Heart right ventricle (tissue), 16 donors: ENCODE data around the gene PDE1C. TPM values are rescaled to one million over a fixed set of nuclear protein-coding genes. Genes with fewer than 3 reads are reported as not detected.

Source experiments
- ATAC-seq, 8 donors: fragments of 200-7000 bp; cut with Tn5 transposase; one replicate each; pipeline ENCODE4 v1.9.1; 2020; ENCODE audit warnings: mild to moderate bottlenecking in 8 of 8, moderate library complexity in 8 of 8, moderate number of reproducible peaks in 1 of 8
- DNase-seq, 2 donors: peaks; one replicate each; pipeline ENCODE4 v3.0.0-alpha.2; 2020
- H3K27ac ChIP-seq, 10 donors: fragments of 200-600 bp; sonication (generic) in 2 of 10; one replicate each; pipeline versions ENCODE4 v1.5.0 to v1.8.0; 2020 to 2022; ENCODE audit warnings: mild to moderate bottlenecking in 3 of 10
- H3K27me3 ChIP-seq, 7 donors: fragments of 200-600 bp; one replicate each; pipeline ENCODE4 v1.8.0; 2021 to 2022; ENCODE audit warnings: mild to moderate bottlenecking in 2 of 7
- H3K36me3 ChIP-seq, 9 donors: fragments of 200-600 bp; sonication (generic) in 1 of 9; one replicate each; pipeline versions ENCODE4 v1.5.0 to v1.8.0; 2020 to 2022; ENCODE audit warnings: mild to moderate bottlenecking in 2 of 9
- H3K4me1 ChIP-seq, 9 donors: fragments of 200-600 bp; sonication (generic) in 1 of 9; one replicate each; pipeline versions ENCODE4 v1.5.0 to v1.8.0; 2020 to 2022; ENCODE audit warnings: mild to moderate bottlenecking in 4 of 9
- H3K4me3 ChIP-seq, 10 donors: fragments of 200-600 bp; sonication (generic) in 2 of 10; one replicate each; pipeline versions ENCODE4 v1.5.0 to v1.8.0; 2020 to 2022; ENCODE audit warnings: mild to moderate bottlenecking in 7 of 10, moderate library complexity in 2 of 10
- H3K9me3 ChIP-seq, 11 donors: fragments of 200-600 bp in 10 of 11; sonication (generic) in 2 of 11; one replicate each; pipeline versions ENCODE4 v1.5.0 to v1.8.0; 2013 to 2022; ENCODE audit warnings: mild to moderate bottlenecking in 2 of 11, control low read depth in 1 of 11, moderate library complexity in 1 of 11
- WGBS, 2 donors: extraction: QIAGEN DNeasy Blood & Tissue Kit; methylation state at CpG; one replicate each; pipeline ENCODE4 v1.1.7; 2013; ENCODE audit warnings: inconsistent platforms in 1 of 2; 5-methylcytosine and 5-hydroxymethylcytosine counted together
- intact Hi-C, 10 donors: fragments of 100-400 bp; cut with DNase I; formaldehyde crosslinking; loops; one replicate each; pipeline versions ENCODE4 v1.11.1 to v1.14.2; 2022
- polyA plus RNA-seq, 2 donors: library from polyadenylated mRNA; stranded (reverse); fragments of 200-250 nt; gene quantifications; one replicate each; pipeline ENCODE4 v1.2.3, GENCODE V29; 2013
- total RNA-seq, 10 donors: library from RNA; stranded (reverse); fragmentation: NEBNext Ultra II Directional in 3 of 10; extraction: Animal tissue kit (Norgen Biotek cat#: 25700) in 3 of 10; gene quantifications; one replicate each; pipeline versions ENCODE4 v1.2.1 to v1.2.4, GENCODE V29; 2021 to 2023
- TF ChIP-seq, protein P1 (sequence below), 9 donors: fragments of 200-600 bp; sonication (generic) in 2 of 9; IDR thresholded peaks; one replicate each; pipeline versions ENCODE4 v1.5.0 to v1.8.0; 2021 to 2022; ENCODE audit warnings: antibody characterized with exemption in 9 of 9, mild to moderate bottlenecking in 5 of 9, moderate library complexity in 1 of 9
- donor health status: Arrhythmogenic right ventricular cardiomyopathy.
- donor health status: ischemic (EF 13 %, LVEDD 7.1; RV severe dilation, severe dysfunction).
- donor health status: healthy with polysubstance abuse.
- donor health status: DM: no; HTN: yes; CAD: no.
- donor health status: DM: no; HTN: no; CAD: no.
- donor health status: ischemic (EF 25% LVEDD 6.9; RV normal size, moderate dysfunction).
- donor health status: ischemic (EF 25% LVEDD 5.7; RV mildly dilated, moderate dysfunction).
- donor health status: healthy.
- donor health status: DM: yes; HTN: yes; CAD: no.
- donor health status: Ischemic cardiomyopathy.
- donor health status: ischemic (EF 35%, LVEDD 5.7; RV mildly dilated, moderate dysfunction).
- donor health status: nonischemic (EF 11% LVEDD 7.7; RV severe dilation, severe dysfunction).
- donor health status: DM: yes; HTN: yes; CAD: no.
- donor health status: PGD.
- donor health status: ischemic (EF 29% LVEDD 5.4; RV normal size, mild dysfunction).
- donor health status: nonischemic (EF 23%, LVEDD 6.1; RV moderate dilation, normal function).

The PDE1C gene
- total and polyA plus RNA-seq, 12 donors: 11.7 to 315 (median 175) TPM

DNA sequence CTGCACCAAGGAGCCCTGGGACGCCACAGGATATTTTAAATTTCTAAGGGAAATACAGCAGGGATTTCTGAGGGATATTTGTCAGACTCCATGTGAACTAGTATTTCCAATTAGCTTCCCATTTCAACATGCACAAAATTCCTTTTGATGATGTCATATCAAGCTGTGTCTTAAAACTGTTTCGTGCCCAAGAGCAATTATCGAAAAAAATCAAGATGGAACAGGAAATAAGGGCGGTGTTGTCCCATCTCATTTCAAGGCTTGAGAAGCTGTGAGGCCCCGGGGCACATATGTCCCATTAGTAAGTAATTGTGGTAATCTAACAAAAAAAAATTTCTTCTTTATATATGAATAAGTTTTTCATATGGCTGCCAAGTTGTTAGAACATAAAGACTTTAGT is 335.8 kb downstream of the PDE1C start:
- TF ChIP-seq, protein P1, sequence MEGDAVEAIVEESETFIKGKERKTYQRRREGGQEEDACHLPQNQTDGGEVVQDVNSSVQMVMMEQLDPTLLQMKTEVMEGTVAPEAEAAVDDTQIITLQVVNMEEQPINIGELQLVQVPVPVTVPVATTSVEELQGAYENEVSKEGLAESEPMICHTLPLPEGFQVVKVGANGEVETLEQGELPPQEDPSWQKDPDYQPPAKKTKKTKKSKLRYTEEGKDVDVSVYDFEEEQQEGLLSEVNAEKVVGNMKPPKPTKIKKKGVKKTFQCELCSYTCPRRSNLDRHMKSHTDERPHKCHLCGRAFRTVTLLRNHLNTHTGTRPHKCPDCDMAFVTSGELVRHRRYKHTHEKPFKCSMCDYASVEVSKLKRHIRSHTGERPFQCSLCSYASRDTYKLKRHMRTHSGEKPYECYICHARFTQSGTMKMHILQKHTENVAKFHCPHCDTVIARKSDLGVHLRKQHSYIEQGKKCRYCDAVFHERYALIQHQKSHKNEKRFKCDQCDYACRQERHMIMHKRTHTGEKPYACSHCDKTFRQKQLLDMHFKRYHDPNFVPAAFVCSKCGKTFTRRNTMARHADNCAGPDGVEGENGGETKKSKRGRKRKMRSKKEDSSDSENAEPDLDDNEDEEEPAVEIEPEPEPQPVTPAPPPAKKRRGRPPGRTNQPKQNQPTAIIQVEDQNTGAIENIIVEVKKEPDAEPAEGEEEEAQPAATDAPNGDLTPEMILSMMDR (IDR thresholded peaks at IDR 0.05): no peak
- intact Hi-C loops: loop anchor here in 8 of 10 donors (2.0 to 10.0 kb wide), 8 partner anchors 82 to 600 kb away; no protein-coding TSS in a partner anchor
- Histone ChIP-seq H3K27me3 (peaks cover 0 to 3% (median 0%) of the 10 kb centered on the region in 7 donors), H3K4me1 (no peaks in the 10 kb centered on the region), H3K9me3 (no peaks in the 10 kb centered on the region), H3K4me3 (no peak overlapping the region), H3K27ac (no peak overlapping the region), H3K36me3 (no peaks in the 10 kb centered on the region)
- ATAC-seq: no peak
- WGBS, 2 donors: 56 to 58% methylated on average over 5 of the region's 5 CpGs
- no peak for DNase-seq

DNA sequence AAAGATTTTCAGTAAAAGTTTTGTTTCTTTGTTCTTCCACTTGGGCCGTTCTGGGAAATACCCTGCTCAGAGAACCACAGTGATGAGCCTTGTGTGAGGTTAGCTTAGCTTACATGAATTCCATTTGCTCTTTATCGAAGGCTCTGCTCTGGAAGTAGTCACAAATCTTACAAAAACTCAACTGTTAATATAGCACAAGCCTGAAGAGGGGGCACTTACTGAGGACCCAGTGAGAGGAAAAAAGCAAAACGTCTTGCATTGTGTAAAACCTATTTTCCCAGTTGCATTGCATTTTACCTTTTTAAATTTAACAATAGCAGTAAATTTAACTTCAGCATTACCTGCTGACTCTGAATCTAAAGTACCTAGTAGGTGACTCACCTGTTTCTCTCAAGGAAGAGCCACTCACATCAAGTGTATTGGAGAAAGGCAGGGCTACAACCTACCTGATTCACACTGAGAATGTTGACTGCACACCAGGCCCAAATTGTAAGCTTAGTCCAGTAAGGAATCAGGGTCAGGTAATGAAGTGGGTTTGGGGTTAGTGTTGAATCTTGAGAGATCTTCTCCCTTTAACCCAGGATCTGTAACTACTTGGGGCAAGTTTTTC is 340.9 kb downstream of the PDE1C start:
- Histone ChIP-seq H3K4me3 (no peak overlapping the region), H3K9me3 (no peaks in the 10 kb centered on the region), H3K27me3 (peaks cover 0 to 3% (median 0%) of the 10 kb centered on the region in 7 donors), H3K27ac (no peak overlapping the region), H3K36me3 (no peaks in the 10 kb centered on the region), H3K4me1 (no peaks in the 10 kb centered on the region)
- intact Hi-C loops: no loop called here
- TF ChIP-seq, protein P1 (IDR thresholded peaks at IDR 0.05): no peak
- ATAC-seq: no peak
- WGBS, 2 donors: 64 to 71% methylated on average over 3 of the region's 3 CpGs
- no peak for DNase-seq

DNA sequence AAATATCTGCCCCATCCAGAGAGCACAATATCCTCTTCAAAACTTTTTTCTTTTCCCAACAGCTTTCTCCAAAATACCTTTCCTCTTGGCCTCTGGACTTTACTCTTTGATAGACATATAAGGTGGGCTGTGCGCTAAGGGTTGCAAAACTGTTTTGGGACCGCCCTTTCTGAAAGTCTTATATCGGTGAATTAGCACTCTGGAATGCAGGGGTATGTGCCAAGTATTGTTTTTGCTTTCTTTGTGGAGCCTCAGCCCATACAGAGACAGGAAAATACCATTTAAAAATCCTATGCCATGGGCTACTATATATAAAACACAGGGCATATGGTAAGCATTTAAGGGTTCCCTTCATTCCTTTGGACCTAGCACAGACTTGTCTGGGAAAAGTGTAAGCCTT is 345.5 kb downstream of the PDE1C start:
- intact Hi-C loops: no loop called here

GRCh38 chr7:31720366-31720765 is 349.8 kb downstream of the PDE1C start:
- no peak overlapping the region for H3K4me3 ChIP-seq
- TF ChIP-seq, protein P1 (IDR thresholded peaks at IDR 0.05): no peak
- ATAC-seq (no peak), DNase-seq (no peak)
- no peaks in the 10 kb centered on the region for H3K4me1 ChIP-seq
- H3K9me3 ChIP-seq: no peaks in the 10 kb centered on the region
- H3K27me3 ChIP-seq: no peaks in the 10 kb centered on the region
- WGBS, 2 donors: 82% methylated on average over 8 of the region's 8 CpGs
- H3K36me3 ChIP-seq: no peaks in the 10 kb centered on the region
- H3K27ac ChIP-seq: no peak overlapping the region
- intact Hi-C loops: no loop called here

More for the DNA sequence above, 345.5 kb downstream of the PDE1C start:
- Histone ChIP-seq H3K9me3 (no peaks in the 10 kb centered on the region), H3K4me3 (no peak overlapping the region), H3K27me3 (no peaks in the 10 kb centered on the region), H3K27ac (no peak overlapping the region), H3K4me1 (no peaks in the 10 kb centered on the region), H3K36me3 (no peaks in the 10 kb centered on the region)
- 56 to 78% methylated on average over 3 of the region's 3 CpGs for WGBS, 2 donors
- TF ChIP-seq, protein P1 (IDR thresholded peaks at IDR 0.05): no peak
- no peak for ATAC-seq
- no peak for DNase-seq
